LNCaP clone FGC (cell line): Measurements from ENCODE around the gene USP47.

Experiments used
- DNase-seq: peaks from one replicate; pipeline ENCODE4 v3.0.0-alpha.2; 2011; ENCODE audit warnings: low read depth
- H3K4me3 ChIP-seq: 2 replicates; pipeline ENCODE4 v1.5.1; 2011; ENCODE audit warnings: mild to moderate bottlenecking, low read depth, low read length, control low read depth
- TF ChIP-seq, protein P1 (sequence below): IDR thresholded peaks from 2 replicates; pipeline ENCODE4 v1.5.1; 2012; ENCODE audit warnings: mild to moderate bottlenecking; ENCODE audit not compliant: control insufficient read depth, insufficient read depth; ENCODE audit errors: extremely low read depth

The USP47 gene

DNA sequence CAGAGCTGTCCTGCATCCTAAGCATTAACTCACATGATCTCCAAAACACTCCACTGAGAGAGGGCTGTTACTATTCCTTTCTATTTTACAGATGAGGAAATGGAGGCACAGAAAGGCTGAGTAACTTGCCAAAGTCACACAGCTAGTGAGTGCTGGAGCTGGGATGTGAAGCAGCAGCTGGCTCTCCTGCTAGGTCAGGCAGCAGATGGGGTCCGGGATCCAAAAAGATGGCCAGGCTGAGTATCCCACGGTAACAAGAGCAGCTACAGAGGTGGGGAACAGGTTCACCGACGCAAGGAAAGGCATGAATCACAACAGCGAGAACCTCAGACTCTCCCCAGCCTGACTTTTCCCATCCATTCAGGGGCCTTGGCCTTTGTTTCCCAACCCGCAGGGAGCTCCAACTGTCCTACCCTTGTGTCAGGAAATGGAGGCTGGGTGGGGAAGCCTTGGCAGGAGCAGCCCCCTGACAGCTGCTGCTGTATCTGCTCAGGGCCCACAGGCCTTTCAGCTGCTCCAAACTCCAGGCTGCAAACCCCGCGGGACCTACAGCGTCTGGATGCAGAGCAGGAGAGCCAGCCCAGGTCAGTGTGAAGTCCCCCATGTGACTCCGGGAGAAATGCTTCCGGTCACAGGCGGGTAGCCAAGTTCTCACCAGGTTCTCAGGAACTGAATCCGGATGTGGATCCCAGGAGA, 137.2 kb downstream of the USP47 start:
- H3K4me3 ChIP-seq, result no peak overlapping the region
- peak; percentile 28 for DNase-seq

GRCh38 chr11:11979488-11980117, 137.8 kb downstream of the USP47 start:
- TF ChIP-seq, protein P1, sequence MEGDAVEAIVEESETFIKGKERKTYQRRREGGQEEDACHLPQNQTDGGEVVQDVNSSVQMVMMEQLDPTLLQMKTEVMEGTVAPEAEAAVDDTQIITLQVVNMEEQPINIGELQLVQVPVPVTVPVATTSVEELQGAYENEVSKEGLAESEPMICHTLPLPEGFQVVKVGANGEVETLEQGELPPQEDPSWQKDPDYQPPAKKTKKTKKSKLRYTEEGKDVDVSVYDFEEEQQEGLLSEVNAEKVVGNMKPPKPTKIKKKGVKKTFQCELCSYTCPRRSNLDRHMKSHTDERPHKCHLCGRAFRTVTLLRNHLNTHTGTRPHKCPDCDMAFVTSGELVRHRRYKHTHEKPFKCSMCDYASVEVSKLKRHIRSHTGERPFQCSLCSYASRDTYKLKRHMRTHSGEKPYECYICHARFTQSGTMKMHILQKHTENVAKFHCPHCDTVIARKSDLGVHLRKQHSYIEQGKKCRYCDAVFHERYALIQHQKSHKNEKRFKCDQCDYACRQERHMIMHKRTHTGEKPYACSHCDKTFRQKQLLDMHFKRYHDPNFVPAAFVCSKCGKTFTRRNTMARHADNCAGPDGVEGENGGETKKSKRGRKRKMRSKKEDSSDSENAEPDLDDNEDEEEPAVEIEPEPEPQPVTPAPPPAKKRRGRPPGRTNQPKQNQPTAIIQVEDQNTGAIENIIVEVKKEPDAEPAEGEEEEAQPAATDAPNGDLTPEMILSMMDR, result no peak
- no peak for DNase-seq
- no peak overlapping the region for H3K4me3 ChIP-seq

More for the DNA sequence above, 137.2 kb downstream of the USP47 start:
- TF ChIP-seq, protein P1, result no peak

GRCh38 chr11:11980200-11980599, 138.4 kb downstream of the USP47 start:
- TF ChIP-seq, protein P1, result no peak
- no peak for DNase-seq
- no peak overlapping the region for H3K4me3 ChIP-seq

- DNase-seq, result no peak
- TF ChIP-seq, protein P1, result no peak
- no peak overlapping the region for H3K4me3 ChIP-seq
Measured at GRCh38 chr11:11980841-11981308, 139.1 kb downstream of the USP47 start.

DNA sequence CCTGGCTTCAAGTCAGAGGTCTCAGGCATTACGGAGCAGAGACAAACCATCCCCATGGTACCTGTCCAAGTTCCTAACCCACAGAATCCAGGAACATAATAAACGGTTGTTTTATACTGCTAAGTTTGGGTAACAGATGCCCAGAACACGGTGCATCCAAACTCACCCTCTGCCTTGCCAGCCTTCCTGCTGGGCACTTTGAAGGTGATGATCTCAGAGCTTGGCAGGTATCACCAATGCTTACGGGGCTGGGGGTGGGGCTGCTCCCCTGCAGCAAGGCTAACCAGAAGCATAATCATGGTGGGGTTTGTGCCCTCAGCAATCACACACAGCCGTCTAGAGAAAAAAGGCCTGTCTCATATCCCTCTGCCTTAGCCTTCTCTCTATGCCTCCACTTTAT, 139.6 kb downstream of the USP47 start:
- TF ChIP-seq, protein P1, result no peak
- no peak for DNase-seq
- H3K4me3 ChIP-seq, result no peak overlapping the region

DNA sequence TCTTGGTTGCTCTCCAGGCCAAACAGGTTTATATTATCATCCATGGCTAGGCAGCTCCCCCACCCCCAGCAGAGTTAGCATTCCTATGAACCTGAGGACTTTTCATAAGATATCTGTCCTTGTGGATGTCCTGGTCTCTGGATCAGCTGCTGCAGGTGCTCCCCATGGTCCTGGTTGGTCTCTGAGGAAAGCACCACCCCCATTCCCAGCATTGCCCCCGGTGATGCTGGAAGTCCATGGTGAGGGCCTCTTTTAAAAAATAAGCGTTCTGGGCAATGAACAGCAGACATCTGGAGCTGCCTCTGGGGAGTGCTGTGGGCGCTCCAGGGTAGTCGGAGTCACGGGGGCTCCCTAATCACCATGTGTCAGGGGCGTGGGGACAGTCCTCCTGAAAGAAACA, 140.1 kb downstream of the USP47 start:
- TF ChIP-seq, protein P1, result no peak
- H3K4me3 ChIP-seq, result no peak overlapping the region
- no peak for DNase-seq

DNA sequence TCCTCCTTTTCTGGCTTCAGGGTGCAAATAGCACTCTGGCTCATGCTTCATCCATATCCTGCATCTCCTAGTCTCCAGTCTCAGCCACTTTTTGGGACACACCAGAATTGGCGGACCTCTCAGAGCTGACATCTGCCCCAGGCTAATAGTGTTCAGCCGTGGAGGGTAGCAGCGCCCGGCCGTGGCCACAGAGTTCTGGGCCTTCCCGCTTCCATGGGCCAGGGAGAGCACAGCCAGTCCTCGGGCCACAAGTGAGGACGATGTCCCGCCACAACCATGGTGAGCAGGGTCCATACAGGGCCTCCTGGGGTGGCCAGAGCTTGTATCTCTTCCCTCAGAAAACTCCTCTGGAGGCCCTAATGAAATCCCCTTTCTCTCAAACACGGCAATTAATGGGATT, 140.7 kb downstream of the USP47 start:
- DNase-seq, result no peak
- H3K4me3 ChIP-seq, result no peak overlapping the region
- TF ChIP-seq, protein P1, result no peak
